ENCODE measurements around the gene LRMDA.

GRCh38 chr10:76416642-76417041, 985.2 kb downstream of the LRMDA start:
- TF ChIP-seq EZH2 (IDR thresholded peaks at IDR 0.05) (no peak), CTCF (IDR thresholded peaks at IDR 0.05) (no peak)

Data from neural progenitor cell (in vitro differentiated cells).